Activated T-helper 1 cell treated with anti-CD3 and anti-CD28 coated beads, Interleukin-12 subunit alpha, Interleukin-12 subunit beta, Interleukin-2, Interleukin-4 antibody, amounts not matched to agents 30 ng/mL and 10 ng/mL and 1 ng/mL, durations not matched to agents 14 hours and 24 hours and 36 hours (primary cell): ENCODE results near the gene EMC9. TPM values are rescaled to one million over a fixed set of nuclear protein-coding genes. Genes with fewer than 3 reads are reported as not detected.
A peak's percentile ranks its signal among the peaks of the same experiment; 100 is the strongest.

Experiments used
- DNase-seq: peaks from one replicate; pipeline ENCODE4 v3.0.0; 2021; ENCODE audit warnings: low spot score
- H3K27ac Mint-ChIP-seq: one replicate; pipeline ENCODE4 v1.8.0; 2021; ENCODE audit warnings: mild to moderate bottlenecking, mixed read lengths
- H3K27me3 Mint-ChIP-seq: one replicate; pipeline ENCODE4 v1.8.0; 2022; ENCODE audit warnings: mild to moderate bottlenecking, moderate library complexity, mixed read lengths; ENCODE audit not compliant: insufficient read depth
- H3K36me3 Mint-ChIP-seq: one replicate; pipeline ENCODE4 v1.8.0; 2021; ENCODE audit warnings: low read depth, mixed read lengths
- H3K4me1 Mint-ChIP-seq: one replicate; pipeline ENCODE4 v1.8.0; 2021; ENCODE audit warnings: low read depth, mixed read lengths
- H3K4me3 Mint-ChIP-seq: one replicate; pipeline ENCODE4 v1.8.0; 2021; ENCODE audit warnings: mild to moderate bottlenecking, moderate library complexity, mixed read lengths
- H3K9me3 Mint-ChIP-seq: one replicate; pipeline ENCODE4 v1.8.0; 2021; ENCODE audit warnings: mixed read lengths
- intact Hi-C: fragments of 100-400 bp; cut with micrococcal nuclease; formaldehyde crosslinking; loops from one replicate; pipeline ENCODE4 v1.15.1; 2024
- total RNA-seq: library from RNA; stranded (reverse); gene quantifications from 2 replicates; pipeline ENCODE4 v1.2.3, GENCODE V29; 2022

Gene EMC9
- total RNA-seq, 1 donor from 2014 or later: 22.9 TPM

DNA sequence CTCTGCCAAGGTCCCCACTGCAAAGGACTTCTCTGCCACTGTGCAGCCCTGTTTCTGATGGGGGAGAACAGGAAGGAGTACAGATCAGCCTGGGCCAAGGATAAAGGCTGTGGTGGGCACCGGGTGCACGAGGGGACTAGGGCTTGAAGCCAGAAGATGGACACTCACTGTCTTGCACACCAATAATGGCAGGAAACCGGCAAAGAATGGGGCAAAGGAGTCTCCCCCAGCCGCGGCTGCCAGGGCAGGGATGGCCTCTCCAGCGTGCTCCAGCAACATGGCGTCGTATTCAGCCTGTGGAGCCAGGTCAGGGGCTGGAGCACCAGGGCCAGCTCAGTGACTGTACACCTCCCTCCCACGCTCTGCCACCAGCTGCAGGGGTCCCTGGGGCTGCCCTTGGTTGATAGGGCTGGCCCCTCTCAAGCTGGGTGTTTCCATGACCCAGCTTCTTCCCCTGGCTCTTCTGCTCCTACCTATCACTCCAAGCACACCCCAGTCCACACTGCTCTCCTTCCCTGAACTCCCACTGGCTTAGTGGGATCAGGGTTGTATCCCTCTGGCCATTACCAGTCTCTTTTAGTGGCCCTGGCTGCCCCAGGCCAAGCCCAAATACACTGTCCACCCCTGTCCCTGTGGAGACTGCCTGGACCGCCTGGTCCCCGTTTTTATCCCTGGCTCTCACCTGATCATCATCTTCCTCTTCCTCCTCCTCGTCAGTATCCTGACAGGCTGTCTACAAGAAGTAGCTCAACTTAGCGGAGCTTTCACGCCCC is 40.9 kb upstream of the EMC9 start:
- intact Hi-C loops: no loop called here
- Mint-ChIP-seq H3K4me1 (peaks cover 4% of the 10 kb centered on the region), H3K27ac (no peak overlapping the region), H3K27me3 (no peaks in the 10 kb centered on the region), H3K9me3 (no peaks in the 10 kb centered on the region), H3K4me3 (no peak overlapping the region), H3K36me3 (peaks cover 64% of the 10 kb centered on the region)
- DNase-seq: no peak

DNA sequence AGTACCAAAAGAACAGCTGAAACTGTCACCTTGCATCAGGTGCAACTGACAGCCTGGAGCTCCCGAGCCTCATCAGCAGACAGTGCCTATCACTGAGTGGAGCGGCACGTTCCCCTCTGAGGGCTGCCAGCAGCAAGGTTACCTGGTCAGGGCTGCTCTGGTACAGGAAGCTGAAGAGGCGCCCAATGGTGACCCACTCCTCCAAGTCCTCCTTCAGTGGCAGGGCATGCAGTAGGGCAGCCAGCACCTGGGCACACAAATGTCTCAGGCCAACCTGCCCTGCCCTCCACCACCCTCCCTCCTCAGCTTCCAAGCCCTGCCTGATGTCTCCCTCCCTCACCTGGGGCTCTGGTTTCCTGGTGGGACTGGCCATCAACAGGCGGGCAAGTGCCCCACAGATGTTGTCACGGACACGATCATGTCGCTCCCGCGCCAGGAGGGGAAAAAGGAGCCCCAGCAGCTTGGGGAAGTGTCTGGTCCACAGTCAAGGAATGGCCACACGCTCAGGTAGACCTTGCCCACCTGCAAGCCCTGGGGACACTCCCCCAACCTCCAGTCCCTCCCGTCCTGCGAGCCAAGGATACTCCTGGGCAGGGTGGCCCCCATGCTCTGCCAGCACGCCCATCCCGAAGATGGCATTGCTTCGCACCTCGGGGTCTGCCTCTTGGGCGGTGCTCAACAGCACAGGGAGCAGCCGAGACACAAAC is 40.1 kb upstream of the EMC9 start:
- no peaks in the 10 kb centered on the region for H3K9me3 Mint-ChIP-seq
- H3K4me1 Mint-ChIP-seq: no peaks in the 10 kb centered on the region
- H3K27ac Mint-ChIP-seq: no peak overlapping the region
- H3K36me3 Mint-ChIP-seq: peaks cover 62% of the 10 kb centered on the region
- no peaks in the 10 kb centered on the region for H3K27me3 Mint-ChIP-seq
- DNase-seq: no peak
- H3K4me3 Mint-ChIP-seq: no peak overlapping the region
- intact Hi-C loops: no loop called here

DNA sequence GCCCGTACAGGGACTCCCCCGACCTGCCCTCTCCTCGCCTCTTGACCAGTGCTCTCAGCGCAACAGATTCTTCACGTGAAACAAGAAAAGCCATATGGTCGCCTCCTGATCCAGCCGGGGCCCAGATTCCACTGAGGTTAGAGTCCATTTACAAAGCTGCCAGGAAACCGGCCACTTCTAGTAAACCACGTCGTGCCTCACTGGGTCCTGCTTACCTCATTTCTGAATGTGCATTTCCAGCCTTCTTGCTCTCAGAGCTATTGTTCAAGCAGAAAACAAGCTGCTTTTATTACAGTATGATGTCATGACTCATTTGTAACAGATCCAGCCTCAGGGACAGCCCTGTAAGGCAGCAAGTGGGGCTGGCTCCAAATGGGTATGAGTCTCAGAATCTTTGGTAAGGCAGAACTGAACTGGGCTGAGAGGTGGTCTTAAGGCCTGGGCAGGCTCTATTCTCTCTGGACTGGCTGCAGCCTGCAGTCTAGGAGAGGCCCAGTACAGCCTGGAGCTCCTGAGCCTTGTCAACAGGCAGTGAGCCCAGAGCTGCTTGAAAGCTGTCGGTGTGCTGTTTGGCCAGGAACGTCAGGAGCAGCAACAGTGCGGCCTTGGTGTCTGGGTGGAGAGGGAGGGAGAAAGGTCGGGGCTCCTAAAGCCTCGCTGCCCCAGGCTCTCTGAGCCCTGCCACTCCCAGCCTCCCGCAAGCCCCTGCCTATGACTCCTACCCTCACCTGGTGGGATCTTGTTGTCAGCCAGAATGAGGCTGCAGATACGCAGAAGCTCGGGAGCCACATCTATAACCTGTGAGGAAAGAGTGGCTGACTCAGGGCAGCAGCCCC is 38.8 kb upstream of the EMC9 start:
- Mint-ChIP-seq H3K9me3 (no peaks in the 10 kb centered on the region), H3K27ac (no peak overlapping the region), H3K4me1 (no peaks in the 10 kb centered on the region), H3K27me3 (no peaks in the 10 kb centered on the region), H3K4me3 (no peak overlapping the region), H3K36me3 (peaks cover 62% of the 10 kb centered on the region)
- no peak for DNase-seq
- intact Hi-C loops: no loop called here

GRCh38 chr14:24179294-24179960 is 38.0 kb upstream of the EMC9 start:
- intact Hi-C loops: no loop called here
- H3K36me3 Mint-ChIP-seq: peaks cover 66% of the 10 kb centered on the region
- no peaks in the 10 kb centered on the region for H3K9me3 Mint-ChIP-seq
- DNase-seq: no peak
- no peaks in the 10 kb centered on the region for H3K4me1 Mint-ChIP-seq
- H3K27me3 Mint-ChIP-seq: no peaks in the 10 kb centered on the region
- H3K27ac Mint-ChIP-seq: peak overlapping the region; percentile 44
- no peak overlapping the region for H3K4me3 Mint-ChIP-seq

- intact Hi-C loops: no loop called here
- Mint-ChIP-seq H3K27me3 (no peaks in the 10 kb centered on the region), H3K4me3 (no peak overlapping the region), H3K4me1 (no peaks in the 10 kb centered on the region), H3K36me3 (peaks cover 66% of the 10 kb centered on the region), H3K27ac (no peak overlapping the region), H3K9me3 (no peaks in the 10 kb centered on the region)
- DNase-seq: no peak
Measured at GRCh38 chr14:24178399-24179178, 37.2 kb upstream of the EMC9 start.

DNA sequence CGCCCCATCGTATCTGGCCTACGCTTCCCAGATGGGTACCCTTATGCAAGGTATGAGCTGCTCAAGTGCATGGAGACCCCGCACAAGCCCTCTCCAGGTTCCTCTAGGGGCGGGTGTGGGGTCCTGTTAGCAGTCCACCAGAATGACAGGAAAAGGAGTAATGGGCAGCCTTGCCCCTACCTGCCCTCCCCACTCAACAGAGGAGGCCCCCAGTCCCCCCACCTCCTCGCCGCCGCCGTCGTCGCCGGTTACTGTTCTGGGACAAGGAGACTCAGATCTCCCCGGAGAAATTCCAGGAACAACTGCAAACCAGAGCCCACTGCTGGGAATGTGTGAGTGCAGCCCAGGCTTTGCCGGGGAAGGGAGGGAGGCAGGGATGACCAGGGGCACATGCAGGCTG is 36.5 kb upstream of the EMC9 start:
- no peak overlapping the region for H3K4me3 Mint-ChIP-seq
- H3K9me3 Mint-ChIP-seq: no peaks in the 10 kb centered on the region
- no peaks in the 10 kb centered on the region for H3K4me1 Mint-ChIP-seq
- no peak for DNase-seq
- H3K27ac Mint-ChIP-seq: peak overlapping the region; percentile 38
- H3K27me3 Mint-ChIP-seq: no peaks in the 10 kb centered on the region
- peaks cover 60% of the 10 kb centered on the region for H3K36me3 Mint-ChIP-seq
- intact Hi-C loops: no loop called here

DNA sequence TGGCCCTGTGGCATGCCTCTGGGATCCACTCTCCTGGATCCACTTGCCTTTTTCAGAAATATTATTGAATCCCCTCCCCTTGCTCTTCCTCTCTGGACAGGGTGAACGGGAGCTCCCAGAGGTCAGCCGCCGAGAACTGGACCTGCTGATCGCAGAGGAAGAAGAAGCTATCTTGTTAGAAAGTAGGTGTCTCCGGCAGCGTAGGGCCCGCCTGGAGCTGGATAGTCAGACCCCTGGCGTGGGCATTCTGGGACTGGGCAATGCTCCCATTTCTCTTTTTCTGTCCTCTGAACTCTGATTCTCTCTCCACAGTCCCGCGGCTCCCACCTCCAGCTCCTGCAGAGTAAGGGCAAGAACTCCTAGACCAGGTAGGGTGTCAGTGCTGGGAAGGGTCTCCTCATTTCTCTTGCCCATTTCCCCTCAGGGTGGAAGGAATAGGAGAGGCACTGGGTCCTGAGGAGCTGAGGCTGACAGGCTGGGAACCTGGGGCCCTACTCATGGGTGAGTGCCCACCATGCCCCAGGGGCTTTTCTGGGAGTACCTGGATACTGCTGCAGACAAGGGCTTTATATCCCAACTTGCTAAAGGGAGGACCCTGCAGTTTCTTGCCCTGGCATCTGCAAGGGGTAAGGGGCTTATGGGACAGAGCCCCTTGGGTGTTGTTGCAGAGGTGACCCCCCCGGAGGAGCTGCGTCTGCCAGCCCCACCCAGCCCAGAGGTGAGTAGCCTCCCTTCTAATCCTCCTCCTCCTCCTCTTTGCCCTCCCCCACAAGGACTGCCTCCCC is 35.8 kb upstream of the EMC9 start:
- no peak for DNase-seq
- H3K36me3 Mint-ChIP-seq: peaks cover 57% of the 10 kb centered on the region
- H3K4me1 Mint-ChIP-seq: no peaks in the 10 kb centered on the region
- H3K27me3 Mint-ChIP-seq: no peaks in the 10 kb centered on the region
- no peak overlapping the region for H3K4me3 Mint-ChIP-seq
- no peaks in the 10 kb centered on the region for H3K9me3 Mint-ChIP-seq
- intact Hi-C loops: no loop called here
- H3K27ac Mint-ChIP-seq: peak overlapping the region; percentile 38

GRCh38 chr14:24176599-24176998 is 35.2 kb upstream of the EMC9 start:
- no peaks in the 10 kb centered on the region for H3K9me3 Mint-ChIP-seq
- H3K4me3 Mint-ChIP-seq: no peak overlapping the region
- H3K4me1 Mint-ChIP-seq: peaks cover 1% of the 10 kb centered on the region
- peaks cover 52% of the 10 kb centered on the region for H3K36me3 Mint-ChIP-seq
- intact Hi-C loops: no loop called here
- no peak overlapping the region for H3K27ac Mint-ChIP-seq
- DNase-seq: no peak
- H3K27me3 Mint-ChIP-seq: no peaks in the 10 kb centered on the region

DNA sequence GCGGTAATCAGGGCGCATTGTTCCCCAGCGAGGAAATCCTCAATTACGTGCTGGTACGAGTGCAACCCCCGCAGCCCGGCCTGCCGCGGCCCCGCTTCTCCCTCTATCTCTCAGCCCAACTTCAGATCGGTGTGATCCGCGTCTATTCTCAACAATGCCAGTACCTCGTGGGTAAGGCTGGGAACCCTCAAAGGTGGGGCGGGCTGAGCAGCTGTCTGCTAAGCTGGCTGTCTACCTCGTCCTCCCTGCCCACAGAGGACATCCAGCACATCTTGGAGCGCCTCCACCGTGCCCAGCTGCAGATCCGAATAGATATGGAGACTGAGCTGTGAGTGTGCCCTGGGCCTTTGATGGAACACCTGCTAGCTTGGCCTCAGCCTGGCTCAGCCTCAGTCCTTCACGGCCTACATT is 31.5 kb upstream of the EMC9 start:
- peaks cover 16% of the 10 kb centered on the region for H3K4me1 Mint-ChIP-seq
- DNase-seq: no peak
- no peaks in the 10 kb centered on the region for H3K27me3 Mint-ChIP-seq
- H3K9me3 Mint-ChIP-seq: no peaks in the 10 kb centered on the region
- H3K27ac Mint-ChIP-seq: no peak overlapping the region
- no peak overlapping the region for H3K4me3 Mint-ChIP-seq
- intact Hi-C loops: no loop called here
- H3K36me3 Mint-ChIP-seq: peaks cover 39% of the 10 kb centered on the region

DNA sequence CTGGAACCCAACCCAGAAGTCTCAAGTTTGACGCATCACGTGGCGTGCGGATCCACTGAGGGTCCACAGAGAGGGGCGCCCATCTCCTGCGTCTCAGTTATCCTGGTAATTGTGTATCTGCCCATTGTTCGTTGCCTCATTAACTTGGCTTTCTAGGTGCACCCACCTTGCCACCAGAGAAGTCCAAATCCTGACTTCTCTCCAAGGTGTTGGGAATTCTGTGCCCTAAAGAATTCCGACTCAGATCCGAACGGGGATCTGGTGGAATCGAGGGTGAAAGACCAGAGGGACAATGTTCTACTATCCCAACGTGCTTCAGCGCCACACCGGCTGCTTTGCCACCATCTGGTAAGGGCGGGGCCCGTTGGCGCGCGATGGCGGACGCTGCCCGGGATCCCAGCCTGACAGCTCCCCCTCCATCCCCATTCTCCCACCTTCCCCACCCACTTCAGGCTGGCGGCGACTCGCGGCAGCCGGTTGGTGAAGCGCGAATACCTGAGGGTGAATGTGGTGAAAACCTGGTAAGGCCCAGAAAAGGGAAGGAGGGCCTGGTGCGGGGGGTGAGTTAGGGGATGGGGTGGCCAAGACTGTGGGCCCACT is 31.0 kb upstream of the EMC9 start:
- Mint-ChIP-seq H3K27me3 (no peaks in the 10 kb centered on the region), H3K27ac (peak overlapping the region; percentile 55), H3K4me3 (peak overlapping the region; percentile 37), H3K36me3 (peaks cover 41% of the 10 kb centered on the region), H3K4me1 (peaks cover 20% of the 10 kb centered on the region), H3K9me3 (no peaks in the 10 kb centered on the region)
- intact Hi-C loops: no loop called here
- DNase-seq: no peak

DNA sequence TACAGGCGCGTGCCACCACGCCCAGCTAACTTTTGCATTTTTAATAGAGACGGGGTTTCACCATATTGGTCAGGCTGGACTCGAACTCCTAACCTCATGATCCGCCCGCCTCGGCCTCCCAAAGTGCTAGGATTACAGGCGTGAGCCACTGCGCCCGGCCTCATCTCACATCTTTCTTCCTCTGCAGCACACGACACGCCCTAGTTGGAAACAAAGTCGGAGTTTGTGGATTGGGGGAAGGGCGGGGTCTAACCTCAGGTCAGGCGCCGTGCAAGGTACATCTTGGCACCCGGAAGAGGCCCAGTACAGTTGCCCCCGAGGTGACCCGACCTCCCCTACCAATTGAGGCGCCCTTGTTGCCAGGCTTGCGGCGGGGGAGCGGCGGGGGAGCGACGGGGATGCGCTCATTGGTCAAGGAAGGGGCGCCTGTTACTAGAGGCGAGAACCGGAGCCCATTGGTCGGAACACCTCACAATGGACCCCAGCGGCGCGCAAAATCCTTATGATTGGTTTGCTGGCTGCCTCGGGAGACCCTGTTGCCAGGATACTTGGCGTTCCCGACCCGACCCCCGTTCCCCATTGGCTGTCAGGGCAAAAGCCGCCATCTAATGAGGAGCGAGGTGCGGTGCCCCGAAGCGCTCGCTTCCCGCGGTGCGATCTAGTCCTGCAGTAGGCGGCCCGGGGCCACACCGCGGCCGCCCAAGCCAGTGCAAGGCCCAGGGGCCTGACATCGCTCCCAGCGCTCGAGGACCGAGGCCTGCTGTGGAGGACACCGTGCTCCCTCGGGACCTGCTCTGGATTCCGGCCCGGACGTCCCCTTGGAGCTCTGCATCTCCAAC is 30.2 kb upstream of the EMC9 start, which contains the start of gene REC8:
TSS of gene REC8 (plus strand) at position 659 of the 839 bp plus-strand sequence. CDS start 473 bp downstream, outside the sequence.
- DNase-seq: no peak
- H3K27me3 Mint-ChIP-seq: no peaks in the 10 kb centered on the region
- H3K4me1 Mint-ChIP-seq: peaks cover 24% of the 10 kb centered on the region
- peak within 1 kb of the TSS; percentile 55 for H3K27ac Mint-ChIP-seq
- intact Hi-C loops: no loop called here
- peak within 1 kb of the TSS; percentile 65 for H3K4me3 Mint-ChIP-seq
- no peaks in the 10 kb centered on the region for H3K9me3 Mint-ChIP-seq
- H3K36me3 Mint-ChIP-seq: peaks cover 38% of the 10 kb centered on the region
